Neural cell (in vitro differentiated cells): ENCODE results near the gene ZFPL1.

Experiments
- CTCF ChIP-seq: fragments of 450-650 bp; IDR thresholded peaks from 2 replicates; pipeline ENCODE4 v1.5.1; 2014; ENCODE audit warnings: antibody characterized with exemption, mild to moderate bottlenecking, moderate library complexity; ENCODE audit not compliant: poor library complexity, severe bottlenecking
- EP300 ChIP-seq: fragments of 450-650 bp; conservative IDR thresholded peaks from 2 replicates; pipeline ENCODE4 v1.6.1; 2014; ENCODE audit warnings: antibody characterized with exemption, mild to moderate bottlenecking, moderate library complexity; ENCODE audit not compliant: poor library complexity, severe bottlenecking
- EZH2 ChIP-seq: fragments of 200-600, 300-800 bp; shearing (Covaris generic), sonication (generic); IDR thresholded peaks from 2 replicates; pipeline ENCODE4 v1.6.1; 2014; ENCODE audit warnings: antibody characterized with exemption, low read length, borderline replicate concordance, mild to moderate bottlenecking; ENCODE audit not compliant: insufficient read depth, poor library complexity, severe bottlenecking
- MXI1 ChIP-seq: fragments of 450-650 bp; conservative IDR thresholded peaks from 2 replicates; pipeline ENCODE4 v1.6.1; 2014; ENCODE audit warnings: antibody characterized with exemption, mild to moderate bottlenecking; ENCODE audit not compliant: poor library complexity, severe bottlenecking
- POLR2AphosphoS5 ChIP-seq: IDR thresholded peaks from 2 replicates; pipeline ENCODE4 v1.6.1; 2012
- TF ChIP-seq, protein P1 (sequence below): IDR thresholded peaks from 2 replicates; pipeline ENCODE4 v1.6.1; 2012; ENCODE audit warnings: borderline replicate concordance

- TF ChIP-seq CTCF (no peak), POLR2AphosphoS5 (no peak), EZH2 (no peak), MXI1 (no peak), EP300 (no peak)
- TF ChIP-seq, protein P1, sequence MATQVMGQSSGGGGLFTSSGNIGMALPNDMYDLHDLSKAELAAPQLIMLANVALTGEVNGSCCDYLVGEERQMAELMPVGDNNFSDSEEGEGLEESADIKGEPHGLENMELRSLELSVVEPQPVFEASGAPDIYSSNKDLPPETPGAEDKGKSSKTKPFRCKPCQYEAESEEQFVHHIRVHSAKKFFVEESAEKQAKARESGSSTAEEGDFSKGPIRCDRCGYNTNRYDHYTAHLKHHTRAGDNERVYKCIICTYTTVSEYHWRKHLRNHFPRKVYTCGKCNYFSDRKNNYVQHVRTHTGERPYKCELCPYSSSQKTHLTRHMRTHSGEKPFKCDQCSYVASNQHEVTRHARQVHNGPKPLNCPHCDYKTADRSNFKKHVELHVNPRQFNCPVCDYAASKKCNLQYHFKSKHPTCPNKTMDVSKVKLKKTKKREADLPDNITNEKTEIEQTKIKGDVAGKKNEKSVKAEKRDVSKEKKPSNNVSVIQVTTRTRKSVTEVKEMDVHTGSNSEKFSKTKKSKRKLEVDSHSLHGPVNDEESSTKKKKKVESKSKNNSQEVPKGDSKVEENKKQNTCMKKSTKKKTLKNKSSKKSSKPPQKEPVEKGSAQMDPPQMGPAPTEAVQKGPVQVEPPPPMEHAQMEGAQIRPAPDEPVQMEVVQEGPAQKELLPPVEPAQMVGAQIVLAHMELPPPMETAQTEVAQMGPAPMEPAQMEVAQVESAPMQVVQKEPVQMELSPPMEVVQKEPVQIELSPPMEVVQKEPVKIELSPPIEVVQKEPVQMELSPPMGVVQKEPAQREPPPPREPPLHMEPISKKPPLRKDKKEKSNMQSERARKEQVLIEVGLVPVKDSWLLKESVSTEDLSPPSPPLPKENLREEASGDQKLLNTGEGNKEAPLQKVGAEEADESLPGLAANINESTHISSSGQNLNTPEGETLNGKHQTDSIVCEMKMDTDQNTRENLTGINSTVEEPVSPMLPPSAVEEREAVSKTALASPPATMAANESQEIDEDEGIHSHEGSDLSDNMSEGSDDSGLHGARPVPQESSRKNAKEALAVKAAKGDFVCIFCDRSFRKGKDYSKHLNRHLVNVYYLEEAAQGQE: no peak
These were observed 6.6 kb upstream of the ZFPL1 start for GRCh38 chr11:65077451-65077850.
